ENCODE measurements around the gene FANCF. TPM values are rescaled to one million over a fixed set of nuclear protein-coding genes. Genes with fewer than 3 reads are reported as not detected.

Gene FANCF
- polyA plus RNA-seq, 3 donors: 1.1 to 3.9 (median 2.8) TPM

DNA sequence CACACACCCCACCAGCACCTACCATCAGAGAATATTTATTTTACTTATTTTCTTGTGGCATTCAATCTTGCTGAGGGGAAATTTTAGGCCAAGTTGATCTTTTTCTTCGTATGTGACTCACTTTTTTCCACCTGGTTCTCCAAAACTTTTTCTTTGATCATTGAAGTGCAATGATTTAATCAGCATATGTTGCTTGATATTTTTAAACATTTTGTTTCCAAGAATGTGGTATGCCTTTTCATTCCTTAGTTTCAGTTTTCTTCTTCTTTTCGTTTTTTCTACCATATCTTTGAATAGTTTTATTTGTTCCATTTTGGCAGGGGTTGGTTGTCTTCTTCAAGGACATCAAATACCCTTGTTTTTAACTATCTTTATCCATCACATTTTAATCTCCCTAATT lies 28.6 kb downstream of the FANCF start:
- H3K27ac ChIP-seq (ENCODE audit: low read depth in 1 of 2, low read length in 2 of 2): no peak overlapping the region
- Mint-ChIP-seq H3K9me3 (peaks cover 0 to 8% (median 1%) of the 10 kb centered on the region in 7 donors), H3K4me3 (no peak overlapping the region), H3K4me1 (no peaks in the 10 kb centered on the region), H3K27me3 (ENCODE audit: low read depth in 3 of 3) (peaks cover 0 to 2% (median 0%) of the 10 kb centered on the region in 3 donors), H3K36me3 (no peaks in the 10 kb centered on the region), H3K27ac (no peak overlapping the region)
- H4K20me1 ChIP-seq (ENCODE audit: insufficient read depth, low read length): no peaks in the 10 kb centered on the region
- no peak overlapping the region for H2AFZ ChIP-seq (ENCODE audit: insufficient read depth, low read depth, low read length, poor library complexity, severe bottlenecking)
- no peak for DNase-seq
- H3K4me1 ChIP-seq (ENCODE audit: control insufficient read depth in 1 of 2, insufficient read depth in 2 of 2, low read length in 2 of 2): no peaks in the 10 kb centered on the region
- no peaks in the 10 kb centered on the region for H3K9me3 ChIP-seq (replicated peaks in 1 of 2; ENCODE audit: control insufficient read depth in 1 of 2, insufficient read depth in 1 of 2, low read length in 2 of 2)
- H3K79me2 ChIP-seq (ENCODE audit: insufficient read depth, low read length): no peaks in the 10 kb centered on the region
- no CpG with 5 or more reads among the region's 2 CpGs for WGBS (ENCODE audit: insufficient coverage)
- no peak overlapping the region for H3K4me2 ChIP-seq (replicated peaks; ENCODE audit: extremely low read depth, low read length, poor library complexity, severe bottlenecking)
- no peak overlapping the region for H3K4me3 ChIP-seq (replicated peaks in 1 of 3; ENCODE audit: low read depth in 2 of 3, low read length in 3 of 3)
- H3K36me3 ChIP-seq (replicated peaks in 1 of 2; ENCODE audit: control insufficient read depth in 1 of 2, insufficient read depth in 2 of 2, low read length in 2 of 2): no peaks in the 10 kb centered on the region
- H3K9ac ChIP-seq (ENCODE audit: insufficient read depth, low read length, poor library complexity, severe bottlenecking): no peak overlapping the region
- H3K27me3 ChIP-seq (ENCODE audit: control insufficient read depth in 2 of 2, insufficient read depth in 2 of 2, low read length in 2 of 2): no peaks in the 10 kb centered on the region
- TF ChIP-seq, protein P1, sequence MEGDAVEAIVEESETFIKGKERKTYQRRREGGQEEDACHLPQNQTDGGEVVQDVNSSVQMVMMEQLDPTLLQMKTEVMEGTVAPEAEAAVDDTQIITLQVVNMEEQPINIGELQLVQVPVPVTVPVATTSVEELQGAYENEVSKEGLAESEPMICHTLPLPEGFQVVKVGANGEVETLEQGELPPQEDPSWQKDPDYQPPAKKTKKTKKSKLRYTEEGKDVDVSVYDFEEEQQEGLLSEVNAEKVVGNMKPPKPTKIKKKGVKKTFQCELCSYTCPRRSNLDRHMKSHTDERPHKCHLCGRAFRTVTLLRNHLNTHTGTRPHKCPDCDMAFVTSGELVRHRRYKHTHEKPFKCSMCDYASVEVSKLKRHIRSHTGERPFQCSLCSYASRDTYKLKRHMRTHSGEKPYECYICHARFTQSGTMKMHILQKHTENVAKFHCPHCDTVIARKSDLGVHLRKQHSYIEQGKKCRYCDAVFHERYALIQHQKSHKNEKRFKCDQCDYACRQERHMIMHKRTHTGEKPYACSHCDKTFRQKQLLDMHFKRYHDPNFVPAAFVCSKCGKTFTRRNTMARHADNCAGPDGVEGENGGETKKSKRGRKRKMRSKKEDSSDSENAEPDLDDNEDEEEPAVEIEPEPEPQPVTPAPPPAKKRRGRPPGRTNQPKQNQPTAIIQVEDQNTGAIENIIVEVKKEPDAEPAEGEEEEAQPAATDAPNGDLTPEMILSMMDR (IDR thresholded peaks at IDR 0.05): no peak
- intact Hi-C loops (cut with micrococcal nuclease): no loop called here

DNA sequence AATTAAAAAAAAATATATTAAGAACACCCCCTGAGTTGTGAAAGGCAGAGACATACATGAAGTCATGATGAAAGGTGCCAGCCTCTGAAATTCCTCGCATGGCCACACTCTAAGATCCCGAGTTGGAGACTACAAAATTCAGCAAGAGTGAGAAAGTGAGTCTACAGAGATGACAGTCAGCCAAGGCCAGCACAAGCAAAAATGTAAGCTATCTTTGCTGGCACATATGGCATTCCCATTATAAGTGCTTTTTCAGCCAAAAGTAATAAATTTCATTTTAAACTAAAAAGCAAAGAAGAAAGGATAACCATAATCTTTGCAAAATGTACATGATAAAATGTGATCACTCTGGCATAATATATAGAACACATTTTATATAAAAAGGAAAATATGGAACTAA lies 40.6 kb downstream of the FANCF start:
- no peaks in the 10 kb centered on the region for H3K4me1 ChIP-seq (ENCODE audit: control insufficient read depth in 1 of 2, insufficient read depth in 2 of 2, low read length in 2 of 2)
- H3K4me3 Mint-ChIP-seq: no peak overlapping the region
- intact Hi-C loops (cut with micrococcal nuclease): no loop called here
- H3K9ac ChIP-seq (ENCODE audit: insufficient read depth, low read length, poor library complexity, severe bottlenecking): no peak overlapping the region
- no peak for DNase-seq
- H3K4me2 ChIP-seq (replicated peaks; ENCODE audit: extremely low read depth, low read length, poor library complexity, severe bottlenecking): no peak overlapping the region
- TF ChIP-seq, protein P1 (IDR thresholded peaks at IDR 0.05): no peak
- H3K27ac ChIP-seq (ENCODE audit: low read depth in 1 of 2, low read length in 2 of 2): no peak overlapping the region
- WGBS (ENCODE audit: insufficient coverage): 80% methylated on average over 1 of the region's 2 CpGs
- no peaks in the 10 kb centered on the region for H3K79me2 ChIP-seq (ENCODE audit: insufficient read depth, low read length)
- H3K27ac Mint-ChIP-seq: no peak overlapping the region
- no peaks in the 10 kb centered on the region for H3K9me3 Mint-ChIP-seq
- no peaks in the 10 kb centered on the region for H3K36me3 Mint-ChIP-seq
- no peaks in the 10 kb centered on the region for H3K27me3 ChIP-seq (ENCODE audit: control insufficient read depth in 2 of 2, insufficient read depth in 2 of 2, low read length in 2 of 2)
- H3K4me1 Mint-ChIP-seq: no peaks in the 10 kb centered on the region
- H4K20me1 ChIP-seq (ENCODE audit: insufficient read depth, low read length): no peaks in the 10 kb centered on the region
- H3K36me3 ChIP-seq (replicated peaks in 1 of 2; ENCODE audit: control insufficient read depth in 1 of 2, insufficient read depth in 2 of 2, low read length in 2 of 2): no peaks in the 10 kb centered on the region
- no peak overlapping the region for H2AFZ ChIP-seq (ENCODE audit: insufficient read depth, low read depth, low read length, poor library complexity, severe bottlenecking)
- no peaks in the 10 kb centered on the region for H3K9me3 ChIP-seq (replicated peaks in 1 of 2; ENCODE audit: control insufficient read depth in 1 of 2, insufficient read depth in 1 of 2, low read length in 2 of 2)
- H3K4me3 ChIP-seq (replicated peaks in 1 of 3; ENCODE audit: low read depth in 2 of 3, low read length in 3 of 3): no peak overlapping the region
- peaks cover 0 to 1% (median 1%) of the 10 kb centered on the region in 3 donors for H3K27me3 Mint-ChIP-seq (ENCODE audit: low read depth in 3 of 3)
